ENCODE data around the gene BCAS4. TPM values are rescaled to one million over a fixed set of nuclear protein-coding genes. Genes with fewer than 3 reads are reported as not detected.

The BCAS4 gene
- total RNA-seq, 4 donors from 2014 or later, result 6.6 to 15.7 (median 13.1) TPM

DNA sequence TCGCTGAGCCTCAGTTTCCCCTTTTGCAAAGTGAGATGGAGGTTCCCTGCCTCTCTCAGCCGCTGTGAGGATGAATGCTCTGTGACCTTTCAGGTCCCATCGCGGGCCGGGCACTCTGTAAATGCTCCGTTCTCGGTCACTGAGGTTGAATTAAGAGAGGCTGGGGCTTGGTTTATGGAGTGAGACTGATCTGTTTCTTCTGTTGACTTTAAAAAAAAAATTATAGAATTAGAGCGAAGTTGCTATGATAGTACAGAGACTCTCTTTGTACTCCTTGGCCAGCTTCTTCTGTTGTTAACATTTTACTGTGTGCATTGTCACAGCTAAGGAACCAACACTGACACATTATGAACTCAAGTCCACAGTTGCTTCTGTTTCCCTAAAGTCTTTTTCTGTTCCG lies 72.0 kb downstream of the BCAS4 start:
- Histone ChIP-seq H3K4me1 (no peaks in the 10 kb centered on the region), H3K27ac (no peak overlapping the region), H3K36me3 (no peaks in the 10 kb centered on the region), H3K4me3 (replicated peaks in 1 of 3) (no peak overlapping the region), H3K27me3 (no peaks in the 10 kb centered on the region), H3K9me3 (no peaks in the 10 kb centered on the region)
- TF ChIP-seq POLR2A (IDR thresholded peaks at IDR 0.05), result no peak
- no peak for DNase-seq
- WGBS, 2 donors, result 95 to 96% methylated on average over 8 to 9 of the region's 9 CpGs
- intact Hi-C loops (cut with DNase I), result no loop called here

DNA sequence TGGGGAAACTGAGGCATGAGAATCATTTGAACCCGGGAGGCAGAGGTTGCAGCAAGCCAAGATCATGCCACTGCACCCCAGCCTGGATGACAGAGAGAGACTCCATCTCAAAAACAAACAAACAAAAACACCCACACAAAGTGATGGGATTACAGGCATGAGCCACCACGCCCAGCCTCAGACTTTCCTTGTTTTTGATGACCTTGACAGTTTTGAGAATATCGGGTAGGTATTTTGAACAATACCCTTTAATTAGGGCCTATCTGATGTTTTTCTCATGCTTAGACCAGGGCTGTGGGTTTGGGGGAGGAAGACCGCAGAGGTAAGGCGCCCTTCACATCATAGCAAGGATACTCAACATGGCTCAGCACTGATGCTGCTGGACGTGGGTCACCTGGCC lies 72.9 kb downstream of the BCAS4 start:
- Histone ChIP-seq H3K27ac (no peak overlapping the region), H3K27me3 (no peaks in the 10 kb centered on the region), H3K4me3 (replicated peaks in 1 of 3) (no peak overlapping the region), H3K9me3 (no peaks in the 10 kb centered on the region), H3K36me3 (no peaks in the 10 kb centered on the region), H3K4me1 (no peaks in the 10 kb centered on the region)
- TF ChIP-seq, protein P1, sequence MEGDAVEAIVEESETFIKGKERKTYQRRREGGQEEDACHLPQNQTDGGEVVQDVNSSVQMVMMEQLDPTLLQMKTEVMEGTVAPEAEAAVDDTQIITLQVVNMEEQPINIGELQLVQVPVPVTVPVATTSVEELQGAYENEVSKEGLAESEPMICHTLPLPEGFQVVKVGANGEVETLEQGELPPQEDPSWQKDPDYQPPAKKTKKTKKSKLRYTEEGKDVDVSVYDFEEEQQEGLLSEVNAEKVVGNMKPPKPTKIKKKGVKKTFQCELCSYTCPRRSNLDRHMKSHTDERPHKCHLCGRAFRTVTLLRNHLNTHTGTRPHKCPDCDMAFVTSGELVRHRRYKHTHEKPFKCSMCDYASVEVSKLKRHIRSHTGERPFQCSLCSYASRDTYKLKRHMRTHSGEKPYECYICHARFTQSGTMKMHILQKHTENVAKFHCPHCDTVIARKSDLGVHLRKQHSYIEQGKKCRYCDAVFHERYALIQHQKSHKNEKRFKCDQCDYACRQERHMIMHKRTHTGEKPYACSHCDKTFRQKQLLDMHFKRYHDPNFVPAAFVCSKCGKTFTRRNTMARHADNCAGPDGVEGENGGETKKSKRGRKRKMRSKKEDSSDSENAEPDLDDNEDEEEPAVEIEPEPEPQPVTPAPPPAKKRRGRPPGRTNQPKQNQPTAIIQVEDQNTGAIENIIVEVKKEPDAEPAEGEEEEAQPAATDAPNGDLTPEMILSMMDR (IDR thresholded peaks at IDR 0.05), result no peak
- TF ChIP-seq POLR2A (IDR thresholded peaks at IDR 0.05), result no peak
- intact Hi-C loops (cut with DNase I), result no loop called here
- DNase-seq, result no peak
- WGBS, 2 donors, result 96 to 98% methylated on average over 6 of the region's 6 CpGs

DNA sequence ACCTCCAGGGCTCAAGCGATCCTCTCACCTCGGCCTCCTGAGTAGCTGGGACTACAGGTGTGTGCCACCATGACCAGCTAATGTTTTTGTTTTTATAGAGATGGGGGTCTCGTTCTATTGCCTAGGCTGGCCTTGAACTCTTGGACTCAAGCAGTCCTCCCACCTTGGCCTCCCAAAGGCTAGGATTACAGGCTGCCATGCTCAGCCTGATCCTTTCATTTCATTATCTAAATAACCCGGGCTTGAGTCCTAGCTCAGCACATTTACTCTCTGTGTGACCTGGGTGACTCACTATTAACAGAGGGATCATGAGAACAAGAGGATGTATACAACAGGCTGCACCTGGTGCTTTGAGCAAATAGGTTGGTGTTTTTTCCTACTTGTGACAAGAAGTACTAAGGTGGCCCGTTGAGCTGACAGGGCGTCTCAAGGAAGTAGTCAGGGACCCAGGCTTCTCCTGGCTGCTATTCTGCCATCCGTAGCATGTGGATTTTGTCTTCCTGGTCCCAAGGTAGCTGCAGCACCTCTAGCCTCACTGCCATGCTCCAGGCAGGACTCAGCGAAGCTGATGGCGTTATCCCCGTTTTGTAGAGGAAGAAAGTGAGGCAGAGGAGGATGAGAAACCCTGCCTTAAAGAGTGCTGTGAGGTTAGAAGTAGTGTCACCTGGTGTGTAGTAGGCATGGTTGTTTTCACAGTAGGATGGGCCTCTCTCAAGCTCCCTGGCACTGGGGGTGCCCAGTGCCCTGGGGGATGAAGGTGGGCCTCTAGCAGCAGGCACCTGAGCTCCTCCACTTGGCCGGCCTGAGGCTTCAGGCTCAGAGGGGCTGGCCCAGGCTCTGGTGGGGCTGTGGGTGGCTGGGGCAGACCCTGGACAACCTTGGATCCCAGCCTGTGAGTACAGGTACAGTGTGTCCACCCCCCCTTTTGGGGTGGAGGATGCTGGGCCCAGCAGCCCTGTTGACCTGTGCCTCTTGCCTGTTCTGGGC lies 73.9 kb downstream of the BCAS4 start:
- H3K4me1 ChIP-seq, result no peaks in the 10 kb centered on the region
- DNase-seq, result no peak
- no peaks in the 10 kb centered on the region for H3K27me3 ChIP-seq
- no peaks in the 10 kb centered on the region for H3K9me3 ChIP-seq
- no peaks in the 10 kb centered on the region for H3K36me3 ChIP-seq
- WGBS, 2 donors, result 90 to 93% methylated on average over 11 of the region's 11 CpGs
- intact Hi-C loops (cut with DNase I), result no loop called here
- TF ChIP-seq, protein P1 (IDR thresholded peaks at IDR 0.05), result no peak
- no peak for TF ChIP-seq POLR2A (IDR thresholded peaks at IDR 0.05)
- no peak overlapping the region for H3K27ac ChIP-seq
- no peak overlapping the region for H3K4me3 ChIP-seq (replicated peaks in 1 of 3)

DNA sequence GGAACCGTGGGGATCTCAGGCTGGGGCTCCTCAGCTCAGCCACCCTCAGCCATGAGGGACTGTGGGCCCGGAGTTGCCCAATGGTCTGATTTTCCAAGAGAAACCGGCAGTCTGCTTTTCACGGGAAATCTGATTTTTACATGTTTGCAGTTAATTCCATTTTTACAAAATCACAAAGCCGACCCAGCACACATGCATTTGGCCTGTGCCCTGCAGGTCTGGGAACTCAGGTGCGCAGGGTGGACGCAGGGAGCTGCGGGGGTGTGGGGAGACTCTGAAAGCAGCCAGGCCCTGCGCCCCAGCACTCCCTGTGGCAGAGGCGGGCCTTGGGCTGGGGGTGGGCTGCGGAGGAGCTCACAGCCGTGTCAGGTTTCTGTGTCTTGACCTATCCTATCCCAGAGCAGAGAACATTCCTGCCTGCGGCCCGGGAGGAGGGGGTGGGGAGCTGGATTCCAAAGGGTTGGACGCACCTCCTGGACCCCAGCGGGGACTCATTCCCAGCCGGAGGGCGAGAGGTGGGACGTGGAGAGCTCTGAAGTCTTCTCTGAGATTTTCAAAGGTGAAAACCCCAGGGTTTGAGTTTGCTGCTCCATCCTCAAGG lies 75.8 kb downstream of the BCAS4 start:
- 48 to 73% methylated on average over 13 to 17 of the region's 19 CpGs for WGBS, 2 donors
- H3K36me3 ChIP-seq, result no peaks in the 10 kb centered on the region
- no peaks in the 10 kb centered on the region for H3K4me1 ChIP-seq
- no peak overlapping the region for H3K4me3 ChIP-seq (replicated peaks in 1 of 3)
- intact Hi-C loops (cut with DNase I), result no loop called here
- H3K9me3 ChIP-seq, result no peaks in the 10 kb centered on the region
- no peak overlapping the region for H3K27ac ChIP-seq
- H3K27me3 ChIP-seq, result no peaks in the 10 kb centered on the region
- TF ChIP-seq POLR2A (IDR thresholded peaks at IDR 0.05), result no peak
- TF ChIP-seq, protein P1 (IDR thresholded peaks at IDR 0.05), result no peak
- DNase-seq, result peak; percentile 57 to 64

DNA sequence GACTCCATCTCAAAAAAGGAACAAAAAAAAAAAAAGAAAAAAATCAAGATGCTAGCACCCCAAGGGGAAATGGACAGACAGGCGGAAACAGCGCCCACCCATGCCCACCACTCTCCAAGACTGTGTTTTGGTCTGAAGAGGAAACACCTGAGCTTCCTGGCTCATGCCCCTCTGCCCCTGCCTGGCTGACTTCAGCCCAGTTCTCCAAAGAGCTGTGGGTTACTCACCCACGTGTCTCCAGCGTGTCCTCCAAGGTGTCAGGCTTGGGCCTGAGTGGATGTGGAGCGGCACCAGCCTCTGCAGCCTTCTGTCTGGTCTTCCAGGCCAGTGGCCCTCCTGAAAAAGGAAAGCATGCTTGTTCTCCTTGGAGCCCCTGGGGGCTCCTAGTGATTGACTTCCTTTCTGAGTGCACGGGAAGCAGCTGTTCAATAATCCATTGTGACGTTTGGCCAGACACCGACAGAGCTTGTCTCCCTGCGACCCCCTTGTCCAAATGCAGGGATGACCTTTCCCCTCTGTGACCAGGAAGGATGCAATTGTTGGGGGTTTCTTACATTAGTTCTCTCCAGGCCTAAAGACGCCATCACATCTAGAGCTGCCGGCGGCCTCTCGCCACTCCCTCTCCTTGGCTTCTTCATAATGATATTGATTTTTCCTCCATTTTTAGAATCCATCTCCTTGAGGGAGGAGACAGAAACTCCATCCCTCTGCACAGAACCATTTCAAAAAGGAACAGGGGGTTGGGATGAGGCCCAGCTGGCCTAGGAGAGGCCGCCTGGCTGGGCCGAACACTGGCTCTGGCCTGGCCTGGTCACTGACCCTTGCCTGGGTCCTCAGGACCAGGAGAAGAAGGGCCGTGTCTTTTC lies 77.9 kb downstream of the BCAS4 start:
- Histone ChIP-seq H3K4me3 (replicated peaks in 1 of 3) (no peak overlapping the region), H3K27me3 (no peaks in the 10 kb centered on the region), H3K9me3 (no peaks in the 10 kb centered on the region), H3K27ac (no peak overlapping the region), H3K36me3 (no peaks in the 10 kb centered on the region), H3K4me1 (no peaks in the 10 kb centered on the region)
- DNase-seq, result no peak
- 88 to 90% methylated on average over 16 of the region's 16 CpGs for WGBS, 2 donors
- TF ChIP-seq, protein P1 (IDR thresholded peaks at IDR 0.05), result no peak
- TF ChIP-seq POLR2A (IDR thresholded peaks at IDR 0.05), result no peak
- intact Hi-C loops (cut with DNase I), result no loop called here

Data from thyroid gland (tissue), 4 donors.